ENCODE data around the gene CRTC3.

CRTC3 gene

DNA sequence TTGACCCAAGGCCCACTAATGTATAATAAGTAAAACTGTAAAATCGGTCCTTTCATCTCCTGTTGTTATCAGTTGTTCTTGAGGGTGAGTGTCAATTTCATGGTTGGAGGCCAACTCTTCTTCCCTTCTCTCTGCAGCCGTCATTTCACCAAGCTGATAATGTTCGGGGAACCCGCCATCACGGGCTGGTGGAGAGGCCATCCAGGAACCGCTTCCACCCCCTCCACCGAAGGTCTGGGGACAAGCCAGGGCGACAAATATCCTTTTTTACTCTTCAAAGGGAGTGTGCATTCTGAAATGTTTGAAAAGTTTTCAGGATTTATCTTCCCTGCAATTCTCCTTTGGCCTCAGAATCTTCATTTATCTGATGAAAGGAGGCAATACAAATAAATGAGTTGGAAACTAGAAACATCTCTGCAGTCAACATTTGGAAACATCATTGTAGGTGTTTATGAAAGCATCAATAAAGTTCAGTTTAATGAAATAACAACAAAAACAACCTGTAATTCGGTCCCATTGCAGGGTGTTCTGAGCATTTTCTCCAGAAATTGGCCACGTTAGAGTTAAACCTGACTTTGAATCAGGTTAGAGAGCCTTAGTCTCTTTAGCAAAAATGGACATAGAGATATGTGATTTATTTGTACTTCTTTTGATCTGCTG lies 63.9 kb downstream of the CRTC3 start:
- no peaks in the 10 kb centered on the region for H3K36me3 ChIP-seq
- no peaks in the 10 kb centered on the region for H3K27me3 ChIP-seq (ENCODE audit: insufficient read depth, low read depth, severe bottlenecking)
- no peaks in the 10 kb centered on the region for H3K9me3 ChIP-seq (ENCODE audit: severe bottlenecking)
- H3K27ac ChIP-seq, result no peak overlapping the region
- no peak overlapping the region for H3K4me3 ChIP-seq (ENCODE audit: low read depth, low read length)
- no peak for TF ChIP-seq CTCF (IDR thresholded peaks at IDR 0.05; ENCODE audit: low read depth, low read length)
- no peak for DNase-seq

- Histone ChIP-seq H3K27me3 (ENCODE audit: insufficient read depth, low read depth, severe bottlenecking) (no peaks in the 10 kb centered on the region), H3K9me3 (ENCODE audit: severe bottlenecking) (no peaks in the 10 kb centered on the region), H3K36me3 (no peaks in the 10 kb centered on the region), H3K27ac (no peak overlapping the region), H3K4me3 (ENCODE audit: low read depth, low read length) (no peak overlapping the region)
- no peak for TF ChIP-seq CTCF (IDR thresholded peaks at IDR 0.05; ENCODE audit: low read depth, low read length)
- DNase-seq, result no peak
Measured at GRCh38 chr15:90594301-90594738, 64.6 kb downstream of the CRTC3 start.

DNA sequence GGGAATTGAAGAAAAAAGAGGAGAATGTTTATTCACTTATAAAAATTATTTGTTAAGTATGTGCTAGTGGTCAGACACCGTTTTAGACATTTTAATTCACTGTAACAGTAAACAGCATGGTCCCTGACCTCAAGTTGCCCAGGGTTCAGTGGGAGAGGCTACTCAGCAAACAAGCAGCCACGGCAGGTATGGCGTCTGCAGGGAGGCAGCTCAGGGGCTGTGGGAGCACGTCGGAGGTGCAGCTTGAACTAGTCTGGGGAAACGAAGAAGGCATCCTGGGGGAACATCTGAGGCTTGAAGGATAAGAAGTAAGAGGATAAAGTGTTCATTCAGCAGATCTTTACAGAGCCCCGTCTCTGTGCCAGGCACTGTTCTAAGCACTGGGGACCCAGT lies 66.0 kb downstream of the CRTC3 start:
- no peaks in the 10 kb centered on the region for H3K36me3 ChIP-seq
- TF ChIP-seq CTCF (IDR thresholded peaks at IDR 0.05; ENCODE audit: low read depth, low read length), result no peak
- H3K27ac ChIP-seq, result no peak overlapping the region
- no peaks in the 10 kb centered on the region for H3K9me3 ChIP-seq (ENCODE audit: severe bottlenecking)
- no peaks in the 10 kb centered on the region for H3K27me3 ChIP-seq (ENCODE audit: insufficient read depth, low read depth, severe bottlenecking)
- H3K4me3 ChIP-seq (ENCODE audit: low read depth, low read length), result no peak overlapping the region
- DNase-seq, result peak; percentile 52

DNA sequence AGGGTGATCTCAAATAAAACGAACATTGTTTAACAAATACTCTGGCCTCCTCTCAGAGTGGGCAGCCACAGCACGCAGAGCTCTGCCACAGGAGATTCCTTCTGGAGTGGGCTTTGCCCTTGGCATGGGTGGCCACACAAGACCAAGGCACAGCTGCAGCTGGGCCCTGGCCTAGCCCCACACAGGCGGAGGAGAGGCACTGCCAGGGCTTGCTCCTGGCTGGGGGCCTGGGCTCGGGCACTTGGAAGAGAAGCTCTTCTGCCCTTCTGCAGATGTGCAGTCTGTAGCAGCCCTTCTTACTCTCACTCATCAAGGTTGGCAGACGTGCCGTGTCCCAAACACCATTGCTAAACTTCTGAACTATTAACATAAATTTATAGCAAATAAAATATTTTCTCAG lies 67.2 kb downstream of the CRTC3 start:
- no peak for DNase-seq
- Histone ChIP-seq H3K27ac (no peak overlapping the region), H3K4me3 (ENCODE audit: low read depth, low read length) (no peak overlapping the region), H3K9me3 (ENCODE audit: severe bottlenecking) (no peaks in the 10 kb centered on the region), H3K36me3 (no peaks in the 10 kb centered on the region), H3K27me3 (ENCODE audit: insufficient read depth, low read depth, severe bottlenecking) (no peaks in the 10 kb centered on the region)
- no peak for TF ChIP-seq CTCF (IDR thresholded peaks at IDR 0.05; ENCODE audit: low read depth, low read length)

GRCh38 chr15:90597577-90597976 lies 67.9 kb downstream of the CRTC3 start:
- Histone ChIP-seq H3K27me3 (ENCODE audit: insufficient read depth, low read depth, severe bottlenecking) (no peaks in the 10 kb centered on the region), H3K36me3 (no peaks in the 10 kb centered on the region), H3K27ac (no peak overlapping the region), H3K9me3 (ENCODE audit: severe bottlenecking) (no peaks in the 10 kb centered on the region), H3K4me3 (ENCODE audit: low read depth, low read length) (no peak overlapping the region)
- no peak for DNase-seq
- TF ChIP-seq CTCF (IDR thresholded peaks at IDR 0.05; ENCODE audit: low read depth, low read length), result no peak

DNA sequence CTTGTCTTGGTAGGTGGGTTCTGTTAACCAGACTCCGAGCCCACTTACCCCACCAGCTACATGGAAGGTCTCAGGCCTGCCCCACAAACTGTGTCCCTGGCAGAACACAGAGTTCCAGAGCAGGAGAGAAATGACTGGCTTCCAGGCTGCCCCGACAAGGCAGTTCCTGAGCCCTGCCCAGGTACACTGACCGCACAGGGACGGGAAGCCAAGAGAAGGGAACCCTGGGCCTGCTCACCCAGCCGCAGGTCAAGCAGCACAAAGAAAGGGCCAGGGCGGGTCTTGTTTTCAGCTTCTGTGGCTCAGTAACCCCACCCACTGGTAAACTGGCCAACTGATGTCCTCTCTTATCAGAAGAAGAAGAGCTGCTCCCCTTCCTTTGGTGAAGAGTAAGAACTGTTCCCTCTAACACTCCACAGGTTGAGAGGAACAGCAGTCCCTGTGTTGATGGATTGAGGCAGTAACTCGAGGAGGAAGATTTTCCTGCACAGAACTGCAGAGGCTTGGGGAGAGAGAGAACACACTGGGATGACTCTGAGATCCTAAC lies 68.4 kb downstream of the CRTC3 start:
- no peak overlapping the region for H3K27ac ChIP-seq
- peak; percentile 51 for DNase-seq

More for the DNA sequence above, 68.4 kb downstream of the CRTC3 start:
- no peaks in the 10 kb centered on the region for H3K9me3 ChIP-seq (ENCODE audit: severe bottlenecking)
- no peaks in the 10 kb centered on the region for H3K36me3 ChIP-seq
- no peak overlapping the region for H3K4me3 ChIP-seq (ENCODE audit: low read depth, low read length)
- peak; percentile 37; the same call in 1 of the 2 replicates for TF ChIP-seq CTCF (IDR thresholded peaks at IDR 0.05; ENCODE audit: low read depth, low read length)
- H3K27me3 ChIP-seq (ENCODE audit: insufficient read depth, low read depth, severe bottlenecking), result no peaks in the 10 kb centered on the region

Measured in WERI-Rb-1 (cell line).